Activated CD4-positive, alpha-beta memory T cell treated with anti-CD3 and anti-CD28 coated beads, Interleukin-2, amount 10 ng/mL, durations not matched to agents 7 days and 5 days (primary cell): ENCODE data around the gene NUDT12. TPM values are rescaled to one million over a fixed set of nuclear protein-coding genes. Genes with fewer than 3 reads are reported as not detected.

Source experiments
- CTCF ChIA-PET: fragments of 350-600 bp; sonication (Branson Sonifier 250); formaldehyde crosslinking; loops from one replicate; lab custom pipeline; 2021; ENCODE audit warnings: antibody characterized with exemption, inconsistent platforms; lab: Charles Lee
- POLR2A ChIA-PET: fragments of 350-600 bp; sonication (Branson Sonifier 250); formaldehyde crosslinking; loops from one replicate; lab custom pipeline; 2021; ENCODE audit warnings: antibody characterized with exemption; lab: Charles Lee
- DNase-seq: peaks from one replicate; pipeline ENCODE4 v3.0.0-alpha.2; 2020
- H3K27ac Mint-ChIP-seq: one replicate; pipeline ENCODE4 v1.8.0; 2021; ENCODE audit warnings: mild to moderate bottlenecking, mixed read lengths
- H3K27me3 Mint-ChIP-seq: one replicate; pipeline ENCODE4 v1.8.0; 2021; ENCODE audit warnings: mixed read lengths
- H3K36me3 Mint-ChIP-seq: one replicate; pipeline ENCODE4 v1.8.0; 2021; ENCODE audit warnings: low read depth, mixed read lengths
- H3K4me1 Mint-ChIP-seq: one replicate; pipeline ENCODE4 v1.8.0; 2021; ENCODE audit warnings: mixed read lengths
- H3K4me3 Mint-ChIP-seq: one replicate; pipeline ENCODE4 v1.8.0; 2021; ENCODE audit warnings: mild to moderate bottlenecking, mixed read lengths
- H3K9me3 Mint-ChIP-seq: one replicate; pipeline ENCODE4 v1.8.0; 2021; ENCODE audit warnings: mixed read lengths
- total RNA-seq, 2 experiments: library from RNA; stranded (reverse); gene quantifications; one replicate each; pipeline ENCODE4 v1.2.3, GENCODE V29; 2021

The NUDT12 gene
- under 1 TPM; 0.20 to 0.33 TPM for total RNA-seq

DNA sequence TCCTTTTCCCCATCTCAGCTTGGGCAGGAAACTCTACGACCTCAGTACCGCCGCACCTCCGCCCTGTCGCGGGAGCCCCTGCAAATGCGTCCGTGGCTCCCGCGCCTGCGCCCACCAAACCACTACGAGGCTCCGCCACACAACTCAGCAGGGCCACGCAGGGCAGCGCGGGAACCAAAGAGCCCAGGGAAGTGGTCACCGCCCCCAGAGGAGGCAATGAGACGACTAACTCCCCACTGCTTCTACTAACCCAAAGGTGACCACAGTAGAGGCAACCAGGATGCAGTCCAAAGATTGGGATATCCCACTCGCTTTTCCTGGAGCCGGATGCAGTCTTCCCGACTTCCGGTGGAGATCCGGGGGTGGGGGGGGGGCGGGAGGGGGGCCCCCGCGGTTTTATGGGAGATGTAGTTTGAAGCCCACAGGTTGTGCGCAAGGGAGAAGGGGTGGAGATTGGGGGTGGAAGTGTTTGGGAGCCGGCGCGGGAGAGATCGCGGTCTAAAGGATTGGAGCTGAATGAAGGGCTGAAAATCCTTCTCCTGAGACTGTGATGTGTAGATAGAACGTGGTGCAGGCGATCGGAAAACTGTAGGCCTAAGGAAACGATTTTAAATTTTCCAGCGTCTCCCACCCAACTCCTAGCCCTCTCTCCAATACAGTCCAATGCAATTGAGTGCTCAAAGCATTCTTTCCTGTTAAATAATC is at the start of gene NUDT12:
Gene NUDT12, minus strand, starts transcription at position 337 of the 705 bp plus-strand sequence. CDS start 2,541 bp downstream, outside the sequence.
- Mint-ChIP-seq H3K4me1 (peaks cover 9% of the 10 kb centered on the region), H3K4me3 (peak within 1 kb of the TSS; percentile 68), H3K9me3 (no peaks in the 10 kb centered on the region), H3K36me3 (no peaks in the 10 kb centered on the region), H3K27ac (no peak within 1 kb of the TSS), H3K27me3 (no peaks in the 10 kb centered on the region)
- POLR2A ChIA-PET: no interaction called here
- CTCF ChIA-PET: no interaction called here
- DNase-seq: peak; percentile 22

DNA sequence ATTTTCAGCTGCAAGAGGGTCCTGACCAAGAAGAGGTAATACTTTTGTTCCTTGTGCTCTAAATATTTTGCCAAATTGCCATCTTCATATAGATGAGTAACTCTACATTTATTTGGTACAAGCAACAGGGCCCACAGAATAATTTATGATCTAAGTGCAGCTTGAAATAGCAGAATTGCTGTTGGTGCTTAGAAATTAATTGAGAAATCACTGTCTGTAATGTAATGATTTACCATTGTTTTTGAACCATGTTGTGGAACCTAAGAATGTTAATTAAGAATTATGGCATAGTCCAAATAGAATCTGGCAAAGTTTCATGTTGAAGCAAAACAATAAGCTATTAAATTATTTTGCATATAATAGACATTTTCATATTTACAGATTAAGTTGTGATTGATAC is 44.8 kb upstream of the NUDT12 start:
- Mint-ChIP-seq H3K27ac (no peak overlapping the region), H3K27me3 (no peaks in the 10 kb centered on the region), H3K9me3 (no peaks in the 10 kb centered on the region), H3K36me3 (no peaks in the 10 kb centered on the region), H3K4me3 (no peak overlapping the region), H3K4me1 (no peaks in the 10 kb centered on the region)
- POLR2A ChIA-PET: no interaction called here
- CTCF ChIA-PET: no interaction called here
- no peak for DNase-seq

DNA sequence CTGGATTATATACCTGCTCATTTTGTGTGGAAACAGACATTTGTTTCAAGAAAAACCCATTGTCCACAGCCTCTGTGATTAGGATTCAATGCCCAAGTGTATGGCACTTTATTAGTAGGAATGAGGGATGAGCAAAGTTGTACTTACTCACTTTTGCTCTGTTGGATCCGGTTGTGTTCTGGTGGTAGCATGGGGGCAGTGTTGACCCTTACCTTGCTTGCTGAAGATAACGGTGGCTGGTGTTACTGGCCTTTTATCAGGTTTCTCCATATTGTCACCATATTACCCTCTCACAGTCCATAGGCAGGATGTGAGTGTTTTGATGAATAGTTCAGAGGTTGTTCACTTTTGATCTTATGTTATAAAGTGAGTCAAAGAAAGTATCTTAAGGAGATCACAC is 42.7 kb upstream of the NUDT12 start:
- Mint-ChIP-seq H3K27me3 (no peaks in the 10 kb centered on the region), H3K4me1 (no peaks in the 10 kb centered on the region), H3K27ac (no peak overlapping the region), H3K9me3 (no peaks in the 10 kb centered on the region), H3K36me3 (no peaks in the 10 kb centered on the region), H3K4me3 (no peak overlapping the region)
- DNase-seq: no peak
- CTCF ChIA-PET: no interaction called here
- POLR2A ChIA-PET: no interaction called here

DNA sequence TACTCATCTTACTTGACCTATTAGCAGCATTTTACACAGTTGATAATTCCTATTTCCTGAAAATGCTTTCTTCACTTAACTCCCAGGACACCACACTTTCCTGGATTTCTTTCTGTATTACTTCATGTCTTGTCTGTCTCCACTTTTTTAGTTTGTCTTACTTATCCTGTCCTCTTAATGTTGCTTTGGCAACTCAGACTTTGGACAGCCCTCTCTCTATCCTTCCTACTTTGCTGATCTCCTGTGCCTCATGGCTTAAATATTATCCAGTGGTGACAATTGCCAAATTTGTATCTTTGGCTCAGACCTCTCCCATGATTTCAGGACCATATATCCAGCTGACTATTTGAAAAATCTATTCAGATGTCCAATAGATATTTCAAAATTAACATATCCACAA is 39.8 kb upstream of the NUDT12 start:
- H3K4me3 Mint-ChIP-seq: no peak overlapping the region
- no peaks in the 10 kb centered on the region for H3K36me3 Mint-ChIP-seq
- ChIA-PET CTCF (no interaction called here), POLR2A (no interaction called here)
- H3K9me3 Mint-ChIP-seq: no peaks in the 10 kb centered on the region
- no peaks in the 10 kb centered on the region for H3K4me1 Mint-ChIP-seq
- no peak for DNase-seq
- no peaks in the 10 kb centered on the region for H3K27me3 Mint-ChIP-seq
- no peak overlapping the region for H3K27ac Mint-ChIP-seq

DNA sequence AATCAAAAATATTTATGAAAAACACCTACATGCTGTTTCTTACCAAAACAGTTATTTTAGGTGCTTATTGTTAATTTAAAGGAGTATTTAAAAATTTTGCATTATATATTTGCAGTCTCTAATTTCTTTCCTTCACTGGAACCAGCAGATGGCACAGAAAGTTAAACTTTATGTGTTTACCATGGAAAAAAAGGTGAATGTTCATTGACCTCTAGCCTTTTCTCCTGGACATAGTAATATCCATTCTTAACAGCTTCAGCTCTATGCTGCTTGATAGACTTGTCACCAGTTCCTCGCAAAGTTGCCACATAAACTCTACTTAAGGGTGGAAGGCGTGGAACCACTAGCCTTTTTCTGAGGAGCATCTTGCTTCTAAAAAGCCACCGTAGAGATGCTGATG is 38.7 kb upstream of the NUDT12 start:
- no peak for DNase-seq
- Mint-ChIP-seq H3K27ac (no peak overlapping the region), H3K4me3 (no peak overlapping the region), H3K9me3 (no peaks in the 10 kb centered on the region), H3K27me3 (no peaks in the 10 kb centered on the region), H3K4me1 (no peaks in the 10 kb centered on the region), H3K36me3 (no peaks in the 10 kb centered on the region)
- ChIA-PET POLR2A (no interaction called here), CTCF (no interaction called here)

DNA sequence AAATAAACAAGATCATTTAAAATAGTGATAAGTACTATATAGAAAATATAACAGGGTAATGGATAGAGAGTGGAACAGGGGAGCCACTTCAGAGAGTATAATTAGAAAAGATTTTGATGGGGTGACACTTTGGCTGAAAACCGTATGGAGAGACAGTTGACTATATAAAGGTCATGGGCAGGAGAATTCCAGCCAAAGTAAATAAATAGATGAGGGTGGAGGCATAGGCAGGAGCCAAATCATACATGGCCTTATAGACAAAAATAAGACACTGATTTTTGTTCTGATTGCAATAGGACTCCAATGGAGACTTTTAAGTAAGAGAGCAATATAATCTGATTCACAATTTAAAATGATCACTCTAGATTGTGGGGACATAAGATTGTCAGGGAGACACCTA is 37.5 kb upstream of the NUDT12 start:
- Mint-ChIP-seq H3K27me3 (no peaks in the 10 kb centered on the region), H3K9me3 (no peaks in the 10 kb centered on the region), H3K4me1 (no peaks in the 10 kb centered on the region), H3K4me3 (no peak overlapping the region), H3K36me3 (no peaks in the 10 kb centered on the region), H3K27ac (no peak overlapping the region)
- CTCF ChIA-PET: no interaction called here
- POLR2A ChIA-PET: no interaction called here
- no peak for DNase-seq

DNA sequence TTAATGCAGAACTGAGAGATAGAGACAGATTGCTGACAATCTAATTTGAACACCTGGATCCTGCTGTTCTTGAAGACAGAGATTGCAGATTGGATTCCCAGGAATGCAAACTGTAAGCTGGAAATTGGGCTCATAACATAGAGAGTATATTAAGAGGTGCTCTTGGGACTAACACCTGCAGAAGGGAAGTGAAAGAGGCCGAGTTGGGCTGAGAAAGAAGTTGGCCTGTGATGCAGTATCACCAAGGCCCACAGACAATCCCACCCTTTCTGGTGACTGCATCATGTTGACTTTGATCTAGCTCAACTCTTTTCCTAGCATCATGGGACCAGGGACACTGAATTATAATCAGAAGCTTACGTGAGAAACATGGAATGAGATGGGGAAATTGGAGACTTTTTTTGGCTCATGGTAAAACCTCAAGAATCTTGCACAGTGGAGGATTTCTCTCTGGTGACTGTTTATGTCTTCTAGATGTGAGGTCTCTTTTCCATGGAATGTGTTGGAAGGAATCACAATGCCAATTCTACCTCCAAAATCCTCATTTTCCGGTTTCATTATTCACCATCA is 36.5 kb upstream of the NUDT12 start:
- no peaks in the 10 kb centered on the region for H3K27me3 Mint-ChIP-seq
- no peak for DNase-seq
- H3K27ac Mint-ChIP-seq: no peak overlapping the region
- no peaks in the 10 kb centered on the region for H3K36me3 Mint-ChIP-seq
- no peak overlapping the region for H3K4me3 Mint-ChIP-seq
- POLR2A ChIA-PET: no interaction called here
- no peaks in the 10 kb centered on the region for H3K4me1 Mint-ChIP-seq
- no peaks in the 10 kb centered on the region for H3K9me3 Mint-ChIP-seq
- CTCF ChIA-PET: no interaction called here

DNA sequence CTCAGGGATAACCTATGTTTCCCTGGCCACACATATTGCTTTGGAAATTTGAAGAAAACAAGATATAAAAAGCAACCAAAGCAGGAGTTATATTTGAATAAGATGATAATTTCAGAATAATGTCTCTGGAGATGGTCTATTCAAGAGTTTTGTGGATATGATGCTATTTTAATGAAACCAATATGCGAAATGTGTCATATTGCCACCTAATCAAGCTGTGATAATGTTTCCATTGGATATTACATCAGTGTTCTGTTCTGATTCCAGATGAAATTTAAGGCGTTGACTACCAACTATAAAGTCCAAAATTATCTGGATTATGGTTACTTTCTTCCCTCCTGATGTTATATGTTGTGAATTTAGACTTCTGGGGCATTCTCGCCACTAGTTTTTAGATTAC is 27.6 kb upstream of the NUDT12 start:
- no peaks in the 10 kb centered on the region for H3K9me3 Mint-ChIP-seq
- H3K27ac Mint-ChIP-seq: no peak overlapping the region
- no peaks in the 10 kb centered on the region for H3K27me3 Mint-ChIP-seq
- H3K4me1 Mint-ChIP-seq: no peaks in the 10 kb centered on the region
- DNase-seq: no peak
- ChIA-PET POLR2A (no interaction called here), CTCF (no interaction called here)
- H3K36me3 Mint-ChIP-seq: no peaks in the 10 kb centered on the region
- H3K4me3 Mint-ChIP-seq: no peak overlapping the region

DNA sequence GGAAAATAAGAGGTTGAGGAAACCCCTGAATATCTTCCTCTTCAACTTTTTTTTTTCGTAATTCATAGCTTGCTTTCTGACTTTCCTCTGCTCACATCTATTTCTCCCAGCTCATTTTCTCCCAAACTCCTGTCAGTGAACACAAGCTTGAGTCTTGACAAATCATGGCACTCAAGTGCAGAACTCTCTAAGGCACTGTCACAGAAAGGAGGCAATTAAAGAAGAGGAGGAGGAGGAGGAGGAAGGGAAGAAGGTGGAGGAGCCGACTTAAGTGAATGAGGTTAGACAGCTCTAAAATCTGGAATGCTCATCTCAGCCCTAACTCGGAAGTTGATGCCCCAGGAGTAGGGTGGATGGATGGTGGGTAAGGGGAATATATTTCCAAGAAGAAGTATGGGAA is 27.2 kb upstream of the NUDT12 start:
- H3K36me3 Mint-ChIP-seq: no peaks in the 10 kb centered on the region
- ChIA-PET POLR2A (no interaction called here), CTCF (no interaction called here)
- no peaks in the 10 kb centered on the region for H3K27me3 Mint-ChIP-seq
- no peak for DNase-seq
- H3K27ac Mint-ChIP-seq: no peak overlapping the region
- no peak overlapping the region for H3K4me3 Mint-ChIP-seq
- H3K4me1 Mint-ChIP-seq: no peaks in the 10 kb centered on the region
- H3K9me3 Mint-ChIP-seq: no peaks in the 10 kb centered on the region

DNA sequence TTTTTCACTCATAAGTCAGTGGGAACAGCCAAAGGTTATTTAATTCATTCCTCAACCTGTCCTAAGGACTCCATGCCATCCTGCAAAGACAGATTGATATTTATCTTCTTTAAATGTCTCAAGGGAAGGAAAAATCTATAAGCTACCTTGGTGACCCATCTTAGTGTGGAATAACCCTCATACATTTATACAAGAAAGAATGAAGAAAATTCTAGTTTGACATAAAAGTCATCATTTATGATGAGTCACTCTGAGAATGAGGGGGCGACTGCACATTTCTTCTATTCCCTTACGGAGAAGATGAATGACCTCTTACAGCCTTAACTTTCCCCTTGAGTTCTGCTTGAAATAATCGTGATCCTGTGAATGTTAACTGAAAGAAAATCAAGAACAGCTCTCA is 26.8 kb upstream of the NUDT12 start:
- Mint-ChIP-seq H3K36me3 (no peaks in the 10 kb centered on the region), H3K9me3 (no peaks in the 10 kb centered on the region), H3K4me3 (no peak overlapping the region), H3K27me3 (no peaks in the 10 kb centered on the region), H3K27ac (no peak overlapping the region), H3K4me1 (no peaks in the 10 kb centered on the region)
- DNase-seq: no peak
- ChIA-PET CTCF (no interaction called here), POLR2A (no interaction called here)

DNA sequence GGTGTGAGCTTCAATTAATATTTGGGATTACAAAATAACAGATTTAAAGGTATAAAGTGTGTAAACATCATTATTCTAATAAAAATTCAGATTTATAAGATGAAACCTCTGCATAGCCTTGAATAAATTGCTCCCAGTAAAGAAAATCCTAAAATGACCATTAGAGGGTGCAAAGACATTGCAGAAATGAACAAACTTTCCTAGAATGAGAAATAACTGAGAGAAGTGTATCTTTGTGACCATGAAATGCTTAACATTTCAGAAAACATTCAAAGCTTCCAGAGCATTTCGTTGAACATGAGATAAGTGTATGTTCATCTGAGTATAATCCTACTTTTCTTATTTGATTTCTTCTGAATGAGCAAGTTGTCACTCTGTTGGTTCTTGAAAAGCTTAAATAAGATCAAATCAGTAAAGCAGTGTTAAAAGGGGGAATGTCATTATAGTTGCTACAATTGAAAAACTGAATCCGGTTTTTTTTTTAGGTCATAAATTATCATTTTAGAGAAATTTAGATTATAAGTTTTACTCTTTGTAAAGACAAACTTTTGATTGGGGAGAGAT is 24.7 kb upstream of the NUDT12 start:
- POLR2A ChIA-PET: no interaction called here
- CTCF ChIA-PET: no interaction called here
- Mint-ChIP-seq H3K36me3 (no peaks in the 10 kb centered on the region), H3K9me3 (no peaks in the 10 kb centered on the region), H3K4me3 (no peak overlapping the region), H3K27me3 (no peaks in the 10 kb centered on the region), H3K27ac (no peak overlapping the region), H3K4me1 (no peaks in the 10 kb centered on the region)
- no peak for DNase-seq

DNA sequence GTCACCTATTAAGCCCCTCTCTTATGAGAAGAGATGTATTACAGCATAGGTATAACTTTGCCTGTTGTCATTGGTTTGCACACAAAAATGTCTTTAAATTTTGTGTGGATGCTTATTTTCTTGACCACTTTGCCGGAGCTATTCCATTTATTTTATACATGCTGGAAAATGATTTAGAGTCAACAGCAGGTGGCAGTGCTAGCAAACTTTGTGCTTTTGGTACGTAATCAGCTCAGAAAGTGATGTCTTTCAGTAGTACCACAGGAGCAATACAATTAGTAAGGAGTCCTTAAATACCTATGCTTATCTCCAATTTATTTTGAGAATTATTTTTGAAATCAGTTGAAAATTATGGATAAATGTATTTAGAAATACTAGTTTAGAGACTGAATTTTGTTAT is 19.8 kb upstream of the NUDT12 start:
- Mint-ChIP-seq H3K9me3 (no peaks in the 10 kb centered on the region), H3K27me3 (no peaks in the 10 kb centered on the region), H3K27ac (no peak overlapping the region), H3K4me3 (no peak overlapping the region), H3K36me3 (no peaks in the 10 kb centered on the region), H3K4me1 (no peaks in the 10 kb centered on the region)
- no peak for DNase-seq
- ChIA-PET CTCF (no interaction called here), POLR2A (no interaction called here)

DNA sequence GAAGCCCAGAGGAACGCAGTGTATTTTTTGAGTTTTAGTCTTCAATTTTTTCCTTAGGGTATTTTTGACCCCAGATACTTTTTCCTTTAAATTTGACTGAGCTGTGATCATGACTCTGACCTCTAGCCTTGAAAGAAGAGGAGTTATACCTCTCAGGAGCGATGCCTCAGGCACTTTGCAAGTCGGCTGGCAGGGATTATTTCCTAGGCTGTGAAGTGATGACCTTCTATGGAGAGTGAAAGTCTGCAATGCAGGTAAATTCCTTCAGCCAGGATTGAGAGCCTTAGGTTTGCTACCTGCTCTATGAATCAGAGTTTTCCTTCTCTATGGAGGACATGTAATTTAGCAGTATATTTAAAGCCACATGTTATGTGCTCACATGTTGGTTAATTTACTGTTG is 10.8 kb upstream of the NUDT12 start:
- H3K27ac Mint-ChIP-seq: no peak overlapping the region
- H3K27me3 Mint-ChIP-seq: no peaks in the 10 kb centered on the region
- no peak overlapping the region for H3K4me3 Mint-ChIP-seq
- no peaks in the 10 kb centered on the region for H3K4me1 Mint-ChIP-seq
- ChIA-PET CTCF (no interaction called here), POLR2A (no interaction called here)
- DNase-seq: no peak
- no peaks in the 10 kb centered on the region for H3K36me3 Mint-ChIP-seq
- no peaks in the 10 kb centered on the region for H3K9me3 Mint-ChIP-seq

DNA sequence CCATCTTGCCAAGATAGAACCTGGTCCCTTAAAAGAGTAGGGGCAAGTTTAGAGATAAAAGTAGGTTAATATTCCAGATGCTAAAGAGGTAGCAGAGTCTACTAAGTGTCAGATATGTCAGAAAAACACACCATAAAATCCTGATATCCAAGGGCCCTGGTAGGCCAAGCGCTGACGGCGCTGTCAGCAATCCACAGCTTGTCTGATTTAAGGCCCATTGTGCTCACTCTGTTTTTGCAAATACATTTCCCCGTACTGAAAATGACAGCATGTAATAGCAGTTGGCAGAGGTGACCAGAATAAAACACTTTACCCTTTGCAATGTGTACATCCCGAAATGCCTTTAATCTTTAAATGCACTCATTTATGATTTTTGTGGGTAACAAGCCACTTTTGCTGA is 9.9 kb upstream of the NUDT12 start:
- no peaks in the 10 kb centered on the region for H3K27me3 Mint-ChIP-seq
- ChIA-PET POLR2A (no interaction called here), CTCF (no interaction called here)
- no peak overlapping the region for H3K27ac Mint-ChIP-seq
- no peaks in the 10 kb centered on the region for H3K4me1 Mint-ChIP-seq
- no peak overlapping the region for H3K4me3 Mint-ChIP-seq
- no peaks in the 10 kb centered on the region for H3K36me3 Mint-ChIP-seq
- no peaks in the 10 kb centered on the region for H3K9me3 Mint-ChIP-seq
- DNase-seq: no peak
